WTC11 (cell line): Measurements from ENCODE around the gene RAI1. TPM values are rescaled to one million over a fixed set of nuclear protein-coding genes. Genes with fewer than 3 reads are reported as not detected.

Experiments
- ATF3 ChIP-seq: sonication (generic); formaldehyde crosslinking; conservative IDR thresholded peaks from 2 replicates; pipeline ENCODE4 v1.8.1; 2022; ENCODE audit warnings: mild to moderate bottlenecking, missing genetic modification reagents
- E2F4 ChIP-seq: sonication (generic); formaldehyde crosslinking; IDR thresholded peaks from 2 replicates; pipeline ENCODE4 v1.8.1; 2022; ENCODE audit warnings: low read depth, mild to moderate bottlenecking, moderate library complexity, missing genetic modification reagents, borderline replicate concordance
- ERG ChIP-seq: fragments of 250-450 bp; sonication (Bioruptor Pico); IDR thresholded peaks from 2 replicates; pipeline ENCODE4 v1.8.0; 2021; ENCODE audit warnings: mild to moderate bottlenecking
- ESRRA ChIP-seq: sonication (generic); formaldehyde crosslinking; IDR thresholded peaks from 2 replicates; pipeline ENCODE4 v1.8.1; 2022; ENCODE audit warnings: mild to moderate bottlenecking, missing genetic modification reagents, borderline replicate concordance
- FOXJ3 ChIP-seq: sonication (generic); formaldehyde crosslinking; IDR thresholded peaks from 2 replicates; pipeline ENCODE4 v1.9.0; 2021; ENCODE audit warnings: missing genetic modification reagents, mild to moderate bottlenecking, borderline replicate concordance
- GABPB1 ChIP-seq: sonication (generic); formaldehyde crosslinking; IDR thresholded peaks from 2 replicates; pipeline ENCODE4 v1.8.1; 2023; ENCODE audit warnings: mild to moderate bottlenecking, missing genetic modification reagents
- IRF2 ChIP-seq: sonication (generic); formaldehyde crosslinking; IDR thresholded peaks from 2 replicates; pipeline ENCODE4 v1.8.0; 2022; ENCODE audit warnings: low read depth, missing genetic modification reagents, borderline replicate concordance
- JAZF1 ChIP-seq: fragments of 250-450 bp; sonication (Bioruptor Pico); IDR thresholded peaks from 2 replicates; pipeline ENCODE4 v1.9.0; 2021; ENCODE audit warnings: moderate library complexity, mild to moderate bottlenecking, inconsistent platforms
- MXD4 ChIP-seq: fragments of 250-450 bp; sonication (Bioruptor Pico); IDR thresholded peaks from 2 replicates; pipeline ENCODE4 v1.8.0; 2021; ENCODE audit warnings: mild to moderate bottlenecking, moderate library complexity, borderline replicate concordance
- MYBL2 ChIP-seq: sonication (generic); formaldehyde crosslinking; IDR thresholded peaks from 2 replicates; pipeline ENCODE4 v1.8.1; 2023; ENCODE audit warnings: mild to moderate bottlenecking, moderate library complexity, missing genetic modification reagents
- OVOL2 ChIP-seq: fragments of 250-450 bp; sonication (Bioruptor Pico); IDR thresholded peaks from 2 replicates; pipeline ENCODE4 v1.9.0; 2021; ENCODE audit warnings: mild to moderate bottlenecking, borderline replicate concordance
- PREB ChIP-seq: sonication (generic); formaldehyde crosslinking; IDR thresholded peaks from 2 replicates; pipeline ENCODE4 v1.8.1; 2022; ENCODE audit warnings: mild to moderate bottlenecking, missing genetic modification reagents, moderate library complexity, borderline replicate concordance
- PRRX2 ChIP-seq: fragments of 250-450 bp; sonication (Bioruptor Pico); IDR thresholded peaks from 2 replicates; pipeline ENCODE4 v1.8.0; 2021; ENCODE audit warnings: mild to moderate bottlenecking
- RELA ChIP-seq: sonication (generic); formaldehyde crosslinking; IDR thresholded peaks from 2 replicates; pipeline ENCODE4 v1.8.1; 2022; ENCODE audit warnings: missing genetic modification reagents, mild to moderate bottlenecking, borderline replicate concordance
- SOX15 ChIP-seq: fragments of 250-450 bp; sonication (Bioruptor Pico); IDR thresholded peaks from 2 replicates; pipeline ENCODE4 v1.9.0; 2021; ENCODE audit warnings: mild to moderate bottlenecking
- STAT6 ChIP-seq: sonication (generic); formaldehyde crosslinking; conservative IDR thresholded peaks from 2 replicates; pipeline ENCODE4 v1.8.1; 2023; ENCODE audit warnings: mild to moderate bottlenecking, low read depth, missing genetic modification reagents, moderate library complexity
- TEAD4 ChIP-seq: sonication (generic); formaldehyde crosslinking; IDR thresholded peaks from 2 replicates; pipeline ENCODE4 v1.8.0; 2022; ENCODE audit warnings: mild to moderate bottlenecking, missing genetic modification reagents
- ZBTB21 ChIP-seq: sonication (generic); formaldehyde crosslinking; IDR thresholded peaks from 2 replicates; pipeline ENCODE4 v1.8.1; 2023; ENCODE audit warnings: mild to moderate bottlenecking, missing genetic modification reagents, borderline replicate concordance
- ZMAT4 ChIP-seq: fragments of 250-450 bp; sonication (Bioruptor Pico); IDR thresholded peaks from 2 replicates; pipeline ENCODE4 v1.9.0; 2021; ENCODE audit warnings: mild to moderate bottlenecking
- ZNF121 ChIP-seq: sonication (generic); formaldehyde crosslinking; IDR thresholded peaks from 2 replicates; pipeline ENCODE4 v1.8.0; 2023; ENCODE audit warnings: missing genetic modification reagents
- ZNF232 ChIP-seq: sonication (generic); formaldehyde crosslinking; IDR thresholded peaks from 2 replicates; pipeline ENCODE4 v1.8.0; 2022; ENCODE audit warnings: mild to moderate bottlenecking, missing genetic modification reagents
- ZNF281 ChIP-seq: sonication (generic); formaldehyde crosslinking; IDR thresholded peaks from 2 replicates; pipeline ENCODE4 v1.8.0; 2023; ENCODE audit warnings: mild to moderate bottlenecking, missing genetic modification reagents
- ZNF423 ChIP-seq: fragments of 250-450 bp; sonication (Bioruptor Pico); IDR thresholded peaks from 2 replicates; pipeline ENCODE4 v2.1.2; 2022; ENCODE audit warnings: mild to moderate bottlenecking, moderate library complexity
- ZNF512 ChIP-seq: sonication (generic); formaldehyde crosslinking; IDR thresholded peaks from 2 replicates; pipeline ENCODE4 v1.8.1; 2022; ENCODE audit warnings: missing genetic modification reagents, borderline replicate concordance
- ZNF671 ChIP-seq: fragments of 250-450 bp; sonication (Bioruptor Pico); IDR thresholded peaks from 2 replicates; pipeline ENCODE4 v1.8.0; 2021; ENCODE audit warnings: mild to moderate bottlenecking
- ZSCAN18 ChIP-seq: fragments of 250-450 bp; sonication (Bioruptor Pico); IDR thresholded peaks from 2 replicates; pipeline ENCODE4 v2.1.2; 2022; ENCODE audit warnings: mild to moderate bottlenecking, moderate library complexity
- total RNA-seq: library from RNA; stranded (reverse); gene quantifications from 3 replicates; pipeline ENCODE4 v1.2.3, GENCODE V29; 2021

The RAI1 gene
- total RNA-seq, 1 experiment from 2014 or later, result 12.7 TPM

- TF ChIP-seq ESRRA (CRISPR knock-in tag), result no peak
- no peak for TF ChIP-seq STAT6 (CRISPR knock-in tag)
- no peak for TF ChIP-seq PREB
- TF ChIP-seq ZNF512 (CRISPR knock-in tag), result no peak
- TF ChIP-seq ZNF281 (CRISPR knock-in tag), result no peak
- TF ChIP-seq ATF3, result no peak
- TF ChIP-seq ZNF671, result no peak
- no peak for TF ChIP-seq ZNF232
- TF ChIP-seq ZNF121 (CRISPR knock-in tag), result no peak; the same call in 1 of the 2 replicates
- TF ChIP-seq OVOL2 (CRISPR knock-in tag), result no peak
- TF ChIP-seq TEAD4 (CRISPR knock-in tag), result no peak
- TF ChIP-seq ZMAT4 (CRISPR knock-in tag), result no peak
- TF ChIP-seq FOXJ3, result no peak
- peak; percentile 25; the same call in 1 of the 2 replicates for TF ChIP-seq MXD4 (CRISPR knock-in tag)
- TF ChIP-seq JAZF1 (CRISPR knock-in tag), result no peak
- TF ChIP-seq RELA (CRISPR knock-in tag), result no peak
- no peak for TF ChIP-seq GABPB1 (CRISPR knock-in tag)
- TF ChIP-seq ERG (CRISPR knock-in tag), result no peak
- 0 out of 2 replicates have a peak, but pooled peaks have one; percentile 12 for TF ChIP-seq ZNF423 (CRISPR knock-in tag)
- no peak for TF ChIP-seq PRRX2 (CRISPR knock-in tag)
- TF ChIP-seq IRF2, result no peak
- no peak for TF ChIP-seq E2F4
- no peak; the same call in 1 of the 2 replicates for TF ChIP-seq ZSCAN18 (CRISPR knock-in tag)
- TF ChIP-seq ZBTB21 (CRISPR knock-in tag), result no peak
- peak; percentile 49; the same call in 1 of the 2 replicates for TF ChIP-seq MYBL2 (CRISPR knock-in tag)
- TF ChIP-seq SOX15 (CRISPR knock-in tag), result no peak
Measured at GRCh38 chr17:17752089-17752820, 71.0 kb downstream of the RAI1 start (continued).
